22Rv1 (cell line): ENCODE data around the gene TMEM255B.

Source experiments
- H3K27ac ChIP-seq: fragments of 450-650 bp; 2 replicates; pipeline ENCODE4 v1.5.1; 2017
- CTCF ChIP-seq: fragments of 450-650 bp; IDR thresholded peaks from 2 replicates; pipeline ENCODE4 v1.5.1; 2017; ENCODE audit warnings: mild to moderate bottlenecking
- ZFX ChIP-seq: fragments of 450-650 bp; IDR thresholded peaks from 2 replicates; pipeline ENCODE4 v1.6.1; 2017; ENCODE audit warnings: antibody characterized with exemption, borderline replicate concordance

TMEM255B gene

GRCh38 chr13:113804703-113805430 lies 45.8 kb downstream of the TMEM255B start:
- H3K27ac ChIP-seq, result no peak overlapping the region
- TF ChIP-seq CTCF, result no peak
- no peak for TF ChIP-seq ZFX

- no peak for TF ChIP-seq ZFX
- no peak for TF ChIP-seq CTCF
- H3K27ac ChIP-seq, result no peak overlapping the region
Measured at GRCh38 chr13:113805431-113806103, 46.5 kb downstream of the TMEM255B start.

GRCh38 chr13:113806104-113806471 lies 47.1 kb downstream of the TMEM255B start:
- TF ChIP-seq CTCF (no peak), ZFX (no peak)
- no peak overlapping the region for H3K27ac ChIP-seq

- TF ChIP-seq ZFX (no peak), CTCF (no peak)
- H3K27ac ChIP-seq, result no peak overlapping the region
Measured at GRCh38 chr13:113806526-113806925, 47.5 kb downstream of the TMEM255B start.

- TF ChIP-seq ZFX (no peak), CTCF (no peak)
- H3K27ac ChIP-seq, result no peak overlapping the region
Measured at GRCh38 chr13:113808058-113808834, 49.2 kb downstream of the TMEM255B start.

GRCh38 chr13:113809934-113810333 lies 50.9 kb downstream of the TMEM255B start:
- no peak overlapping the region for H3K27ac ChIP-seq
- TF ChIP-seq ZFX, result no peak
- no peak for TF ChIP-seq CTCF
